ENCODE data around the gene KNCN.

KNCN gene

DNA sequence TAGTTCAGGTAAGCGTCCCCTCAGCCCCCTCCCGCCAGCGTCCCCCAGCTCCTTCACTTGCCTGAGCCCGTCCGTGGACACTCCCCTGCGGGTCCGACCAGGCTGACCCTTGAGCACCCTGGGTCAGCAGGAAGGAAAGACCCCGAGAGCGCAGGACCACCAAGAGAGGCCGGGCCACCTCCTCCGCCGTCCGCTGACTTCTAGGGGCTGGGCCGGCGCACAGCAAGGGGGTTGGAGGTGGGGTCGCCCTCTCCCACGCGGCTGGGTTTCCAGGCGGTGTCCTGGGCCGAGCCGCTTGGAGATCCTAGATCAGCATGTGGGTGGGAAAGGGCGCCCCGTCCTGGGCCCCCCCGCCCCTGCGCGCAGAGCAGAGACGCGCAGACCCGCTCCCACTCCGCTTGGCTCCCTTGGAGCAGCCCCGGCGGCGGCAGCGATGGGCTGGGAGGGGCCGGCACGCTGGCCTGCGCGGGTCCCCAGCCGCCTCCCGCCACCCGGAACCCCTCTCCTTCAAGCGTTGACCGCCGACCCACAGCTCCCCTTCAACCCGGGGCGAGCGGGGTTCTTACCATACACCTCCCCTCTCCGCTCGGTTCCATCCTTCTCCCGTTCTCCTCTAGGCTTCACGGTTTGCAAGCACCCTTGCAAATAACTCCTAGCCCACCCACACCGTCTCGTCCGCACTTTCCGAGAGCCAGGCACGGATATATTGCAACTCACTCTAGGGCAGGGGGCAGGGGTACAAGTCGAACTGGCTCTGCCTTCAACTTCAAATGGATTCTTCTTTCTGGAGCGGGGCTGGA is 7.5 kb downstream of the KNCN start:
- DNase-seq = no peak

DNA sequence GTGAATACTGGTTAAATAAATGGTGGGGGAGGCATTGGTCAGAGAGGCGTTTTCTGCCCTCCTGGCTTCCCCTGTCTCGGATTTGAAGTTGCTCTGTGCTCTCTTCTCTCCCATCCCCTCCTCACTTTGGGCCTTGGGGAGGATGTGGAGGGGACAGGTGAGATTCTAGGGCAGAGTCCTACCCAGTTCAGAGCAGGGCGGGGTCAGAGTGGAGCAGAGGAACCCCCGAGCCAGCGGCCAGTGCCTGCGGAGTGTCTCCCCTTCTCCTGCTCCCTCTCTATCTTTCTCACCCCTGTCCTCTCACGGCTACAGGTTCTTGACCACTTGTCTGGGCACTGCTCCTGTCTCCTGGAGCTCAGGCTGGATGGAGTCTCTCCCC is 8.1 kb downstream of the KNCN start:
- DNase-seq = no peak

DNA sequence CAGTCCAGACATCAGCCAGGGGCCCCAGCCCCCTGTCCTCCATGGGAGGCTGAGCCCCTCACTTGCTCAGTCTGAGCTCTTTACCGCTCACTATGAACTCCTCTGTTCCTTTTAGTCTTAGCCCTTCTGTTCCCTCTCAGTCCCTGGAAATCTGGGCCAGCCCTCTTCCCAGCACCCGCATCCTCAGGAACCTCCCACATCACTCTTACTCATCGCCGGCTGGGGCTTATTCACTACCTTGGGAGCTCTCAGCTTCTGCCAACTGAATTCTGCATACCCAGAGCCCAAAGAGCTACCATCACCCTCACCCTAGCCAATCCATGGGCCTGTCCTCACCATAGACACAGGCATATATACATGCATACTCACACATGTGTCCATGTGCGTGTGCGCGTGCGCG is 11.5 kb downstream of the KNCN start:
- DNase-seq = no peak

GRCh38 chr1:46538147-46538546 is 13.3 kb downstream of the KNCN start:
- no peak for DNase-seq

DNA sequence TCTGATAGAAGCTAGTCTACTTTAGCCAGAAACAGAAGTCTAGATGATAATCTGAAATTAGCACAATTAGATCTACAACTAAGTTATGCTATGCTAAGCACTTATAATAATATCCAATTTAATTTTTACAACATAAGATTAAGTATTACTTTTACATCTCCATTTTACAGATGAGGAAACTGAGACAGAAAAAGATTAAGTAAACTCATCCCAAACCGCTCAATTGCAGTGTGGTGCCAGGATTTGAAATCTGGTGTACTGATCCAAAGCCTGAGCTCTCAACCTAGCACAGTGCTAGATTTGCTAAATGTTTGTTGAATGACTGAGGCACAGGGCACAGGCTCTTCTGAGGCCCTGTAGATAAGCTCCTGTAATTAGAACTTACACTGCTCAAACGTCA is 13.8 kb downstream of the KNCN start:
- no peak for DNase-seq

DNA sequence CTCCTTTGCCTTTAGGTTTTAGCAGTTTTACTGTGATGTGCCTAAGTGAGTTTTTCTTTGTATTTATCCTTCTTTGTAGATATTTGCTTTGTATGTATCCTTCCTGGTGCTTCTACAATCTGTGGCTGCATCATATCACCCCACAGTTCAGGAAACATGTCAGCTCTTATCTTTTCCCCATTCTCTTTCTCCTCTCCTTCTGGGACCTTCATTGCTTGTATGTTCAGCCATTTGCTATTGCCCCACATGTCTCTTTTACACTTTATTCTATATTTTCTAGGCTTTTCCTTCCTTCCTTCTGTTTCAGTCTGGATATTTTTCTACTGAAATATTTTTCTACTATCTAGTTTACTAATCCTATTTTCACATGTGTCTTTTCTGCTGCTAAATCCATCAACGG is 14.9 kb downstream of the KNCN start:
- DNase-seq = no peak

GRCh38 chr1:46535063-46535462 is 16.4 kb downstream of the KNCN start:
- DNase-seq = peak; percentile 29

DNA sequence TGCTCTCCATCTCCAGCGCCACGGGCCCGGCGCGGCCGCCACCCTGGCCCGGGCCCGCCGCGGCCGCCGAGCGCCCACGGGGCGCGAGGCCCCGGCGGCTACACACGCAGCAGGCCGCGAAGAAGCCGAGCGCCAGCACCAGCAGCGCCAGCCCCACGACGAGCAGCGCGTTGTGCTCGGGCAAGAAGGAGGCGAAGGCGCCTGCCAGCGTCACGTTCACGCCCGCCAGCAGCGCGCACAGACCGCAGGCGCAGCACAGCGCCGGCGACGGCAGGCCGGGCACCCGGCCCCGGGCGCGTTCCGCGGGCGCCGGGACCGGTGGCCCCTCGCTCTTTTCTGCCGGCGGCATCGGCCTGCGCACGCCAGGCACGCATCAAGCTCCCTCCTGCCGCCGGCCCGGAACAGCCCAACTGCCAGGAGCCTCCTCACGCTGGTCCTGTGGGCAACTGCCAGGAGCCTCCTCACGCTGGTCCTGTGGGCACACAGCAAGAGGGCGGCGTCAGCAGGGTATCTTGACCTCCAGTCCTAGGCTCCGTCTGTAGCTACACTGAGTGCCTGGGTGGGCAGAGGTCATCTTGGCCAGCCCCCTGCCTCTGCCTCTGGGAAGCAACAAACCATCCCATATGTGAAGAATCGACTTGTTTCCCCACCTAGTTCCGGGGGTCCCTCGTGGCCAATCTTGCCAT is 18.1 kb downstream of the KNCN start:
- DNase-seq = peak; percentile 52

- peak; percentile 62 for DNase-seq
Measured at GRCh38 chr1:46532498-46533178, 18.8 kb downstream of the KNCN start.

- DNase-seq = no peak
Measured at GRCh38 chr1:46532095-46532494, 19.4 kb downstream of the KNCN start.

- DNase-seq = peak; percentile 17
Measured at GRCh38 chr1:46530791-46531409, 20.5 kb downstream of the KNCN start.

GRCh38 chr1:46530311-46530710 is 21.1 kb downstream of the KNCN start:
- DNase-seq = no peak

GRCh38 chr1:46529031-46529630 is 22.3 kb downstream of the KNCN start:
- DNase-seq = no peak

GRCh38 chr1:46528297-46528955 is 23.0 kb downstream of the KNCN start:
- DNase-seq = no peak

DNA sequence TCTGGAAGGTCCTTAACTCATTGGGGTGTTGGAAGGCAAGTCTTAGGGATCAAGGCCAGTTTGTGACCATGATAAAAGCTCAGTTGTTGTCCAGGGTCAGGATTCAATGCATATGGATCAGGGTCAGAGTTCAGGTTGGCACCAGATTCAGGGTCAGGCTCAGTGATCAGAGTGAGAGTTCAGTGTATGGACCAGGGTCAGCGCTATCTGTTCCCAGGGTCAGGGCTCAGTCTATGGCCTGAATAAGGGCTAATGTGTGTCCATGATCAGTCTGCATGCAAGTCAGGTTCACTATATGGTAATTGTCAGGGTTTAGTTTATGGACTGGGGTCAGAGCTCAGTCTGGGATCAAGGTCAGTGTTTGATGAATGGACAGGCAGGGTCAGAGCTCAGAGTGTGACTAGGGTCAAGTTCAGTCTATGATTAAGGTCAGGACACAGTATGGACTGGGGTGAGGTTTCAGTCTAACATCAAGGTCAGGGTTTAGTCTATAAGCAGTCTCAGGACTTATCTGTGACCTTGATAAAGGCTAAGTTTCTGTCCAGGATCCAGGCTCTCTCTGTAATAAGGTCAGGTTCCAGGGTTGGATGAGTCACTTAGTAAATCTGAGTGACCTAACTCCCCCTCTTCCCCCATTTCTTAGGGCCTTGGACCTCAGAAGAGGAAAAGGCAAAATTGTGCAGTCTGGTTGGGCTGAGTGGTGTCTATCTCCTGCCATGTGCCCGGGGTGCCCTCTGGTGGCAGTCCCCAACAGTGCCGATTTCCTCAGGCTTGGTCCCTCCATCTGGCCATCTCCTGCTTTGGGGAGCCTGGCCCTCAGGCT is 23.8 kb downstream of the KNCN start:
- peak; percentile 37 for DNase-seq

DNA sequence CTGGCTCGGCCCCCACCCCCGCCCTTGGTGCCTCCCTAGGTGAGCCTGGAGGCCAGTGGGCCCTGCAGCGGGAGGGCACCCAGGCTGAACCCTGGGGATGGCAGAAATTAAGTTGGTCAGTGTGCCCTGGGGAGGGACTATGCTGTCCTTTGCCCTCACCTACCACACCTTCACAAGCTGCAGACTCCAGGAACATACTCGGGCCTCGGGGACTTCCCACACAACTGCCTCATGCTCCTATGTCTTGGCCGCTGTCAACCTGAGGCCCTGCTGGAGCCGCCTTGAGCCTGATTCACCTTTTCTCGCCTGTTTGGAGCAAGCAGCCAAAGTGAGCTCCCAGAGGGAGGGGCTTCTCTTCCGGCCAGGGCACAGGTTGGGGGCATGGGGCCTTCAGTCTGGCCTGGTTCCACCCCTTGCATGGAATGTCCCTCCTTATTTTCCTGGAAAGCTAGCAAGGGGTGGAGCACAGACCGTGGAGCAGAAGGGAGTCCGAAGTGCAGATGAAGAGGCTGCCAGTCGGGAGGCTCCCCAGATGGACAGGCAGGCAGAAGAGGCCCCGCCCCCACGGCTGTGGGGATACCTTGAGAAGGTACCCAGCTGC is 24.7 kb downstream of the KNCN start:
- DNase-seq = no peak

DNA sequence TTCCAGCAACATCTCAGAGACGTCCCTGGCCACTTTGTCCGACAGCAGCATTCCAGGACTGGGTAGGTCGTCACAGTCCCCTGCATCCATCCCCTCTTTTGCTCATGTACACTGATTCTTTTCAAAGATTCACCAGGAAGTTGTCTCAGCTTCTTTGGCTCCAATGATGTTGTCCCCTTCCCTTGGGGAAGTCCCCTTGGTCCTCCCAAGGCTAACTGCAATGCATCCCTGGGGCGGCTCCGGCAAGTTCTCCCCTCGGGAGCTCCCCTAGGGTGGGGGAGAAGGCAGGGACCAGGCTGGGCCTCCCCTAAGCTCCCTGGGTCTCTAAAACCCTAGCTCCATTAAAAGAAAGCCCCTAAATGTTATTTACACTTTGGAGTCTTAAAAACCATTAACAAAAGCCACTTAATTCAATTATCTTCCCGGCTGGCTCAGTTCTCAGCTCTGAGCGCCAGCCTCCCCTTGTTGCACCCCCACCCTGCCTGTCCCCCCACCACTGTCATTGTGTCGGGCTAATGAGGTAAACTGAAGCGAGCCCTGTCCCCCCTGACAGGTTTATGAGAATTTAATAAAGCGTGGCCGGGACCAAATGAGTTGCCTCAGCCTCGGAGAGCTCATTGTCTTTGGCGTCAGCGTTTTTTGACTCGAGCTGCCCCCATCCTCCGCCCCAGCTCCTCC is 25.3 kb downstream of the KNCN start:
- no peak for DNase-seq

DNA sequence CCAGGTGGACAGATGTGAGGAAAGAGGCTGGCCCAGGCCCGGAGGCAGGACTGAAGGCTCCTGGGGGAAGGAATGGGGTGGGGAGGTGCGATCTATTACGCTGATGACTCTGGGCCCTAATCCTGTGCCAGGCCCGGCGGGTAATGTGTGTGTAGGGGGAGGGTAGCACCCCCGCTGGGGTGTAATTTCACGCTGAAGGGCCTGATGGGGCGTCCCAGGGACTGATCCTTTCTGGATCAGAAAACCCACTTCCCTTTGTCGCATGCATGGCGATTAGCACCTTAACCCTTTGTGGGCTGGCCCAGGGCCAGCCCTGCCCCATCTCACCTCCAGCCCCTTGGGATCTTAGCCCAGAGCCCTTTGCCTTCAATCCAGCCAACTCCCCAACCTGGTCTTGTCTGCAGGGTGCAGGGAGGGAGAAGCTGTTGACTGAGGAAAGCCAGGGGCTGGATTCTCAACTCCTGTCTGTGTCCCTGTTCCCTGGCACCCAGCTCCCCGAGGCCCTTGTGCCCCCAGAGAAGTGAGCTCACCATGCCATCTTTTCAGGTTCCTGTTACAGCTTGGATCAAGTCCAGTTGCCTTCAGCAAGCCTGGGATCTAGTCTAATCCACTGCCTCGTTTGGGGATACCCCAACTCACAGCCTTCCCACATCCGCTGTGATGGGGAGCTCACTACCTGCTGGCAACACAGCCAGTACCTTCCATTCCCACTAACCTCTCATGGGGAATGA is 26.0 kb downstream of the KNCN start:
- no peak for DNase-seq

- no peak for DNase-seq
Measured at GRCh38 chr1:46524843-46525242, 26.6 kb downstream of the KNCN start.

All from NCI-H146 (cell line).